GM12801 (cell line): ENCODE data around the gene MRPL52.

Experiments
- CTCF ChIP-seq: IDR thresholded peaks from one replicate; pipeline ENCODE4 v1.5.1; 2011; ENCODE audit warnings: control low read depth; ENCODE audit not compliant: insufficient read length; ENCODE audit errors: extremely low read depth

MRPL52 gene

GRCh38 chr14:22802860-22803686 is 26.6 kb upstream of the MRPL52 start:
- TF ChIP-seq CTCF: no peak

GRCh38 chr14:22803687-22803974 is 26.1 kb upstream of the MRPL52 start:
- no peak for TF ChIP-seq CTCF

- no peak for TF ChIP-seq CTCF
Observed at GRCh38 chr14:22807432-22808087, 22.1 kb upstream of the MRPL52 start.

- no peak for TF ChIP-seq CTCF
Observed at GRCh38 chr14:22808388-22809209, 21.1 kb upstream of the MRPL52 start.

- TF ChIP-seq CTCF: no peak
Observed at GRCh38 chr14:22811722-22812121, 18.0 kb upstream of the MRPL52 start.

GRCh38 chr14:22812744-22813143 is 16.9 kb upstream of the MRPL52 start:
- no peak for TF ChIP-seq CTCF

- no peak for TF ChIP-seq CTCF
Observed at GRCh38 chr14:22813145-22813544, 16.5 kb upstream of the MRPL52 start.
